H1 (cell line): ENCODE results near the gene TENT4A. TPM values are rescaled to one million over a fixed set of nuclear protein-coding genes. Genes with fewer than 3 reads are reported as not detected.

Experiments used
- CTCF ChIA-PET: fragments of 300-600 bp; sonication (Branson Sonifier 250); formaldehyde crosslinking; loops from one replicate; lab custom pipeline; 2021; ENCODE audit not compliant: partially characterized antibody; lab: Charles Lee
- POLR2A ChIA-PET: fragments of 300-600 bp; sonication (Branson Sonifier 250); formaldehyde crosslinking; loops from one replicate; lab custom pipeline; 2021; ENCODE audit warnings: inconsistent platforms; ENCODE audit not compliant: partially characterized antibody; lab: Charles Lee
- DNase-seq, 2 experiments: peaks; one replicate each; pipeline versions ENCODE4 v3.0.0 to v3.0.0-alpha.2; 2010 to 2022; ENCODE audit warnings: low spot score in 2 of 2, low read depth in 1 of 2, mixed read lengths in 1 of 2
- FAIRE-seq: peaks from 2 replicates; lab custom pipeline; 2011; peaks lifted over from hg19 to GRCh38; lab: Jason Lieb, UNC
- H2AFZ ChIP-seq: 2 replicates; pipeline ENCODE4 v1.8.1; 2012; ENCODE audit warnings: low read length, inconsistent platforms
- H2AK5ac ChIP-seq: 2 replicates; pipeline ENCODE4 v1.6.1; 2013; ENCODE audit warnings: low read depth, low read length
- H2BK120ac ChIP-seq: replicated peaks from 2 replicates; pipeline ENCODE3; 2013; ENCODE audit warnings: low read depth, low read length, inconsistent platforms
- H2BK12ac ChIP-seq: 2 replicates; pipeline ENCODE4 v1.6.1; 2013; ENCODE audit warnings: low read depth, low read length
- H2BK15ac ChIP-seq: 2 replicates; pipeline ENCODE4 v1.6.1; 2013; ENCODE audit warnings: low read length
- H2BK20ac ChIP-seq: 2 replicates; pipeline ENCODE4 v1.6.1; 2013; ENCODE audit warnings: low read length
- H2BK5ac ChIP-seq: 2 replicates; pipeline ENCODE4 v1.6.1; 2013; ENCODE audit warnings: low read depth, low read length
- H3K14ac ChIP-seq: 2 replicates; pipeline ENCODE4 v1.6.1; 2013; ENCODE audit warnings: inconsistent platforms; ENCODE audit not compliant: insufficient read length
- H3K18ac ChIP-seq: 2 replicates; pipeline ENCODE4 v1.6.1; 2013; ENCODE audit warnings: low read length; ENCODE audit errors: extremely low read depth
- H3K23ac ChIP-seq: 2 replicates; pipeline ENCODE4 v1.6.1; 2013; ENCODE audit warnings: inconsistent platforms; ENCODE audit not compliant: insufficient read length
- H3K23me2 ChIP-seq: 2 replicates; pipeline ENCODE4 v1.6.1; 2013; ENCODE audit warnings: low read depth, low read length
- H3K27ac ChIP-seq: 2 replicates; pipeline ENCODE4 v1.6.1; 2011; ENCODE audit warnings: low read depth, low read length, inconsistent platforms
- H3K27me3 ChIP-seq, 4 experiments: replicated peaks in 1 of 4; 1 replicate in 1 of 4; 2 replicates in 3 of 4; pipeline versions ENCODE4 v1.6.1 to v1.8.1; 2011 to 2013; ENCODE audit warnings: low read length in 3 of 4, mild to moderate bottlenecking in 3 of 4, inconsistent platforms in 2 of 4, mixed read lengths in 2 of 4, moderate library complexity in 1 of 4; ENCODE audit not compliant: control insufficient read depth in 3 of 4, insufficient read depth in 3 of 4; ENCODE audit errors: extremely low read depth in 1 of 4
- H3K36me3 ChIP-seq, 4 experiments: 2 replicates each; pipeline versions ENCODE4 v1.6.1 to v1.8.1; 2011 to 2013; ENCODE audit warnings: mild to moderate bottlenecking in 4 of 4, low read length in 3 of 4, moderate library complexity in 2 of 4, control low read depth in 1 of 4, inconsistent platforms in 1 of 4; ENCODE audit not compliant: insufficient read depth in 4 of 4, control insufficient read depth in 2 of 4
- H3K4ac ChIP-seq: replicated peaks from 2 replicates; pipeline ENCODE3; 2013; ENCODE audit warnings: low read length, low read depth, mixed read lengths, inconsistent platforms; ENCODE audit not compliant: insufficient read length
- H3K4me1 ChIP-seq, 4 experiments: replicated peaks in 1 of 4; 1 replicate in 1 of 4; 2 replicates in 3 of 4; pipeline versions ENCODE4 v1.6.1 to v1.8.1; 2011 to 2013; ENCODE audit warnings: low read length in 3 of 4, inconsistent platforms in 2 of 4, mixed read lengths in 1 of 4; ENCODE audit not compliant: insufficient read depth in 4 of 4, control insufficient read depth in 3 of 4
- H3K4me2 ChIP-seq, 2 experiments: 2 replicates each; pipeline versions ENCODE4 v1.6.1 to v1.8.1; 2011 to 2013; ENCODE audit warnings: low read depth in 2 of 2, low read length in 2 of 2, control low read depth in 1 of 2, inconsistent platforms in 1 of 2, mild to moderate bottlenecking in 1 of 2; ENCODE audit not compliant: insufficient read depth in 1 of 2
- H3K4me3 ChIP-seq, 4 experiments: fragments of 200-600, 300-600 bp in 1 of 4; sonication (generic), shearing (Covaris generic), sonication (Bioruptor Twin) in 1 of 4; 2 replicates each; pipeline versions ENCODE4 v1.5.1 to v1.8.1; 2011 to 2016; ENCODE audit warnings: low read length in 4 of 4, low read depth in 3 of 4, control low read depth in 2 of 4, inconsistent platforms in 2 of 4, mild to moderate bottlenecking in 2 of 4, mixed read lengths in 1 of 4, moderate library complexity in 1 of 4; ENCODE audit not compliant: insufficient read depth in 2 of 4; ENCODE audit errors: extremely low read depth in 1 of 4
- H3K56ac ChIP-seq: replicated peaks from 2 replicates; pipeline ENCODE3; 2013; ENCODE audit warnings: low read depth, mild to moderate bottlenecking, mixed read lengths, low read length, inconsistent platforms; ENCODE audit not compliant: insufficient read length
- H3K79me1 ChIP-seq: 2 replicates; pipeline ENCODE4 v1.6.1; 2013; ENCODE audit warnings: low read depth, low read length, control low read depth
- H3K79me2 ChIP-seq, 2 experiments: 2 replicates each; pipeline versions ENCODE4 v1.6.1 to v1.8.1; 2012 to 2013; ENCODE audit warnings: low read length in 2 of 2, mild to moderate bottlenecking in 2 of 2, inconsistent platforms in 1 of 2; ENCODE audit not compliant: insufficient read depth in 2 of 2, control insufficient read depth in 1 of 2
- H3K9ac ChIP-seq, 4 experiments: replicated peaks in 1 of 4; 1 replicate in 1 of 4; 2 replicates in 3 of 4; pipeline versions ENCODE4 v1.6.1 to v1.8.1; 2011 to 2013; ENCODE audit warnings: low read depth in 3 of 4, low read length in 3 of 4, control low read depth in 2 of 4, mild to moderate bottlenecking in 2 of 4, moderate library complexity in 2 of 4, inconsistent platforms in 1 of 4; ENCODE audit errors: extremely low read depth in 1 of 4
- H3K9me3 ChIP-seq, 2 experiments: 2 replicates each; pipeline versions ENCODE4 v1.6.1 to v1.8.1; 2012 to 2013; ENCODE audit warnings: mild to moderate bottlenecking in 2 of 2, moderate library complexity in 2 of 2, control low read depth in 1 of 2, inconsistent platforms in 1 of 2, low read depth in 1 of 2, low read length in 1 of 2, mixed read lengths in 1 of 2; ENCODE audit not compliant: insufficient read depth in 2 of 2
- H4K20me1 ChIP-seq, 2 experiments: replicated peaks in 1 of 2; 2 replicates each; pipeline versions ENCODE3 to v1.8.1; 2011 to 2013; ENCODE audit warnings: inconsistent platforms in 2 of 2, low read length in 2 of 2, mild to moderate bottlenecking in 1 of 2; ENCODE audit not compliant: insufficient read depth in 2 of 2, control insufficient read depth in 1 of 2
- H4K5ac ChIP-seq: 2 replicates; pipeline ENCODE4 v1.6.1; 2013; ENCODE audit warnings: low read length, low read depth, mixed read lengths, inconsistent platforms; ENCODE audit not compliant: insufficient read length
- H4K8ac ChIP-seq: 2 replicates; pipeline ENCODE4 v1.8.0; 2013; ENCODE audit warnings: mild to moderate bottlenecking, moderate library complexity, low read length, inconsistent platforms; ENCODE audit not compliant: insufficient read depth; ENCODE audit errors: extremely low read depth
- H4K91ac ChIP-seq: replicated peaks from 2 replicates; pipeline ENCODE3; 2013; ENCODE audit warnings: low read length, mixed read lengths, inconsistent platforms; ENCODE audit not compliant: insufficient read length
- EGR1 ChIP-seq: IDR thresholded peaks from 2 replicates; pipeline ENCODE4 v1.6.1; 2011; ENCODE audit warnings: low read depth, low read length, borderline replicate concordance
- EZH2 ChIP-seq: fragments of 200-600 bp; sonication (generic); IDR thresholded peaks from 2 replicates; pipeline ENCODE4 v1.7.1; 2012; ENCODE audit warnings: low read depth, mild to moderate bottlenecking, moderate library complexity, low read length, inconsistent platforms; ENCODE audit not compliant: severe bottlenecking
- JUND ChIP-seq: IDR thresholded peaks from 2 replicates; pipeline ENCODE4 v1.6.1; 2011; ENCODE audit warnings: mild to moderate bottlenecking, improper control_type of control experiment, low read length
- KDM5A ChIP-seq: fragments of 200-600 bp; IDR thresholded peaks from 2 replicates; pipeline ENCODE4 v1.7.1; 2012; ENCODE audit warnings: mild to moderate bottlenecking, low read length, inconsistent platforms, mixed read lengths
- NRF1 ChIP-seq: IDR thresholded peaks from 2 replicates; pipeline ENCODE4 v1.6.1; 2011; ENCODE audit warnings: mild to moderate bottlenecking, low read depth, low read length, improper control_type of control experiment
- SAP30 ChIP-seq: fragments of 300-600 bp; sonication (generic); IDR thresholded peaks from 2 replicates; pipeline ENCODE4 v1.7.1; 2012; ENCODE audit warnings: low read length, moderate library complexity, mild to moderate bottlenecking, inconsistent platforms; ENCODE audit not compliant: insufficient read depth, insufficient replicate concordance
- SP1 ChIP-seq: IDR thresholded peaks from 2 replicates; pipeline ENCODE4 v1.6.1; 2011; ENCODE audit warnings: low read depth, low read length
- SP4 ChIP-seq: IDR thresholded peaks from 2 replicates; pipeline ENCODE4 v1.6.1; 2012; ENCODE audit warnings: low read length, inconsistent platforms
- TEAD4 ChIP-seq: IDR thresholded peaks from 2 replicates; pipeline ENCODE4 v1.6.1; 2012; ENCODE audit warnings: low read depth, low read length, inconsistent platforms, mixed read lengths
- WGBS, 2 experiments: shearing (Covaris generic) in 1 of 2; methylation state at CpG; one replicate each; pipeline versions ENCODE4 v1.1.6 to v1.1.7; 2013 to 2015; ENCODE audit warnings: low lambda C conversion rate in 2 of 2, mixed read lengths in 2 of 2, inconsistent platforms in 1 of 2, low coverage in 1 of 2, missing lambda C conversion rate in 1 of 2; ENCODE audit not compliant: insufficient replicate concordance in 2 of 2, insufficient coverage in 1 of 2, insufficient read length in 1 of 2; ENCODE audit errors: extremely low coverage in 1 of 2, missing lambda C conversion rate in 1 of 2; 5-methylcytosine and 5-hydroxymethylcytosine counted together
- polyA plus RNA-seq, 7 experiments: library from polyadenylated mRNA; depleted of rRNA in 3 of 7; stranded (reverse) in 5 of 7; unstranded in 2 of 7; fragments of >200 nt in 5 of 7; fragments of 200-250 nt in 2 of 7; gene quantifications; 1 replicate in 5 of 7; 2 replicates in 1 of 7; 4 replicates in 1 of 7; pipeline versions ENCODE4 v1.2.1 to v1.2.3, GENCODE V29; 2011 to 2013; ENCODE audit warnings: missing spikeins in 2 of 7, mixed read lengths in 2 of 7
- total RNA-seq: library from RNA; stranded (reverse); fragmentation: NEBNext Ultra II Directional; extraction: Animal tissue kit (Norgen Biotek cat#: 25700); gene quantifications from 2 replicates; pipeline ENCODE4 v1.2.1, GENCODE V29; 2021
- TF ChIP-seq, protein P1 (sequence below): IDR thresholded peaks from 2 replicates; pipeline ENCODE4 v1.6.1; 2011; ENCODE audit warnings: low read depth, mild to moderate bottlenecking, low read length; ENCODE audit not compliant: insufficient read depth

Gene TENT4A
- total and polyA plus RNA-seq, 2 of the 8 experiments (the other 6 are each of a cell fraction or from before 2014, with no cell fraction given) = 8.9 to 25.1 TPM

GRCh38 chr5:6702633-6703032, 10.6 kb upstream of the TENT4A start:
- no peak for FAIRE-seq
- H3K4me3 ChIP-seq = no peak overlapping the region

More at GRCh38 chr5:6702633-6703032, 10.6 kb upstream of the TENT4A start:
- H3K9ac ChIP-seq = no peak overlapping the region
- no peak overlapping the region for H4K5ac ChIP-seq
- H3K9me3 ChIP-seq = no peaks in the 10 kb centered on the region
- no peak overlapping the region for H3K14ac ChIP-seq
- ChIA-PET CTCF (no interaction called here), POLR2A (no interaction called here)
- no peaks in the 10 kb centered on the region for H3K23me2 ChIP-seq
- no peak overlapping the region for H2BK12ac ChIP-seq
- H2AK5ac ChIP-seq = no peak overlapping the region
- H3K36me3 ChIP-seq = no peaks in the 10 kb centered on the region
- no peak overlapping the region for H3K56ac ChIP-seq
- H3K79me1 ChIP-seq = no peaks in the 10 kb centered on the region
- H4K91ac ChIP-seq = no peak overlapping the region
- no peaks in the 10 kb centered on the region for H4K20me1 ChIP-seq
- 93% methylated on average over 5 of the region's 6 CpGs; no CpG with 5 or more reads in 1 of the 2 experiments for WGBS, 2 experiments
- no peak overlapping the region for H2BK120ac ChIP-seq
- H2AFZ ChIP-seq = no peak overlapping the region
- no peak overlapping the region for H3K27ac ChIP-seq
- no peaks in the 10 kb centered on the region for H3K79me2 ChIP-seq
- no peaks in the 10 kb centered on the region for H3K27me3 ChIP-seq
- no peak overlapping the region for H3K18ac ChIP-seq
- H4K8ac ChIP-seq = no peak overlapping the region; the same call in 1 of the 2 replicates
- no peak overlapping the region for H3K23ac ChIP-seq
- H3K4me2 ChIP-seq = no peak overlapping the region
- no peak overlapping the region for H2BK15ac ChIP-seq
- H3K4ac ChIP-seq = no peak overlapping the region
- no peak overlapping the region for H2BK5ac ChIP-seq
- peaks cover 3 to 12% (median 6%) of the 10 kb centered on the region in 4 experiments; a peak in 6 of 7 replicates for H3K4me1 ChIP-seq
- TF ChIP-seq JUND (no peak), EGR1 (no peak), SAP30 (no peak), KDM5A (no peak), NRF1 (no peak), EZH2 (no peak), TEAD4 (no peak), SP4 (no peak), SP1 (no peak)
- TF ChIP-seq, protein P1, sequence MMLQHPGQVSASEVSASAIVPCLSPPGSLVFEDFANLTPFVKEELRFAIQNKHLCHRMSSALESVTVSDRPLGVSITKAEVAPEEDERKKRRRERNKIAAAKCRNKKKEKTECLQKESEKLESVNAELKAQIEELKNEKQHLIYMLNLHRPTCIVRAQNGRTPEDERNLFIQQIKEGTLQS = no peak
- no peak for DNase-seq
- no peak overlapping the region for H2BK20ac ChIP-seq
